ENCODE results near the gene CACFD1. TPM values are rescaled to one million over a fixed set of nuclear protein-coding genes. Genes with fewer than 3 reads are reported as not detected.

CACFD1 gene
- total RNA-seq, 1 experiment from 2014 or later, result 27.0 TPM

DNA sequence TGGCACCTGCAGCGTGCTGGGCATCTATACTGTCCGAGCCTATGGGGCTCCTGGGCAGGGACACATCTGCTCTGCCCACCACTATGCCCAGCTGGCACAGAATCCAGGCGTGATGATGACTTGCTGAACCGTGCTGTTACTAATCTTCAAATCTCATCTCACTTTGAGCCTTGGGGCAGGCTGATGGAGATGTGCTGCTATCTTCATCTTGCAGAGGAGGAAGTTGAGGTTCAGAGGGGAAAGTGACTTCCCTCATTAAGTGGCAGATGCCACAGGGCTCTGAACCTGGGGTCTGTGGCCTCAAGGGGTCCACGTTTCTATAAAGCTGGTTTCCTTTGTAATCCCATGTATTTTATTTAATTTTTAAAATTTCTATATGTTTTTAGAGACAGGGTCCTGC, 14.4 kb downstream of the CACFD1 start:
- DNase-seq, result no peak
- ChIA-PET POLR2A (no interaction called here), CTCF (no interaction called here)
- H3K27me3 ChIP-seq (replicated peaks; ENCODE audit: control insufficient read depth, insufficient read depth, low read length), result no peaks in the 10 kb centered on the region
- TF ChIP-seq, protein P1, sequence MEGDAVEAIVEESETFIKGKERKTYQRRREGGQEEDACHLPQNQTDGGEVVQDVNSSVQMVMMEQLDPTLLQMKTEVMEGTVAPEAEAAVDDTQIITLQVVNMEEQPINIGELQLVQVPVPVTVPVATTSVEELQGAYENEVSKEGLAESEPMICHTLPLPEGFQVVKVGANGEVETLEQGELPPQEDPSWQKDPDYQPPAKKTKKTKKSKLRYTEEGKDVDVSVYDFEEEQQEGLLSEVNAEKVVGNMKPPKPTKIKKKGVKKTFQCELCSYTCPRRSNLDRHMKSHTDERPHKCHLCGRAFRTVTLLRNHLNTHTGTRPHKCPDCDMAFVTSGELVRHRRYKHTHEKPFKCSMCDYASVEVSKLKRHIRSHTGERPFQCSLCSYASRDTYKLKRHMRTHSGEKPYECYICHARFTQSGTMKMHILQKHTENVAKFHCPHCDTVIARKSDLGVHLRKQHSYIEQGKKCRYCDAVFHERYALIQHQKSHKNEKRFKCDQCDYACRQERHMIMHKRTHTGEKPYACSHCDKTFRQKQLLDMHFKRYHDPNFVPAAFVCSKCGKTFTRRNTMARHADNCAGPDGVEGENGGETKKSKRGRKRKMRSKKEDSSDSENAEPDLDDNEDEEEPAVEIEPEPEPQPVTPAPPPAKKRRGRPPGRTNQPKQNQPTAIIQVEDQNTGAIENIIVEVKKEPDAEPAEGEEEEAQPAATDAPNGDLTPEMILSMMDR (IDR thresholded peaks at IDR 0.05; ENCODE audit: insufficient read depth in 1 of 2, low read depth in 1 of 2, low read length in 1 of 2, severe bottlenecking in 1 of 2, unreplicated experiment in 1 of 2), result no peak
- no peaks in the 10 kb centered on the region for H3K9me3 ChIP-seq
- Mint-ChIP-seq H3K4me1 (ENCODE audit: low read depth, unreplicated experiment) (no peaks in the 10 kb centered on the region), H3K36me3 (ENCODE audit: insufficient read depth, unreplicated experiment) (peaks cover 11% of the 10 kb centered on the region), H3K27me3 (ENCODE audit: insufficient read depth, unreplicated experiment) (no peaks in the 10 kb centered on the region), H3K4me3 (ENCODE audit: unreplicated experiment) (no peak overlapping the region), H3K9me3 (ENCODE audit: unreplicated experiment) (no peaks in the 10 kb centered on the region), H3K27ac (ENCODE audit: unreplicated experiment) (no peak overlapping the region)
- no TSS peak for BruUV-seq (replicated peaks)
- intact Hi-C loops (cut with micrococcal nuclease; ENCODE audit: unreplicated experiment), result no loop called here
- H3K4me1 ChIP-seq, result 0 out of 2 replicates have a peak, but pooled peaks cover 7% of the 10 kb centered on the region
- no peak overlapping the region for H3K4me3 ChIP-seq (ENCODE audit: low read depth, low read length)
- H3K36me3 ChIP-seq (ENCODE audit: control insufficient read depth, insufficient read depth, low read length), result no peaks in the 10 kb centered on the region

DNA sequence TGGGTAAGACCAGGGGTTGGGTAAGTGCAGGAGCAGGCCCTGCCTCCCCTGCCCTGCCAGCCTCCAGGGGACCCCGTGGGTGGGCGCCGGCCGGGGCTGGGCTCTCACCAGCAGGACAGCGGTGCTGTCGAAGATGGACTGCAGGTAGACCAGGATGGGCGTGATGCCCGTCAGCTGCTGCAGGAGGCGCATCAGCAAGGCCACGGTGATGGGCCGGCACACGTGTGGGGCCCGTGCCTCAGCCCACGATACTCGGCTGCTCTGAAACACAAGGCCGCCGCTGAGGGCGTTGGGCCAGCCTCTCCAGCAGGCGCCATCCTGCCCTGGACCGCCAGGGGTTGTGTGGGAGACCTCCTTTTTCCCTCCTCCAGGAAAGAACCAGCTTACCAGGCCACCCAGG, 15.1 kb downstream of the CACFD1 start:
- POLR2A ChIA-PET, result no interaction called here
- no peaks in the 10 kb centered on the region for H3K36me3 ChIP-seq (ENCODE audit: control insufficient read depth, insufficient read depth, low read length)
- 0 out of 2 replicates have a peak, but pooled peaks cover 7% of the 10 kb centered on the region for H3K4me1 ChIP-seq
- intact Hi-C loops (cut with micrococcal nuclease; ENCODE audit: unreplicated experiment), result no loop called here
- Mint-ChIP-seq H3K4me1 (ENCODE audit: low read depth, unreplicated experiment) (peaks cover 2% of the 10 kb centered on the region), H3K9me3 (ENCODE audit: unreplicated experiment) (no peaks in the 10 kb centered on the region), H3K27me3 (ENCODE audit: insufficient read depth, unreplicated experiment) (no peaks in the 10 kb centered on the region), H3K4me3 (ENCODE audit: unreplicated experiment) (no peak overlapping the region), H3K27ac (ENCODE audit: unreplicated experiment) (no peak overlapping the region), H3K36me3 (ENCODE audit: insufficient read depth, unreplicated experiment) (peaks cover 10% of the 10 kb centered on the region)
- H3K4me3 ChIP-seq (ENCODE audit: low read depth, low read length), result no peak overlapping the region
- no TSS peak for BruUV-seq (replicated peaks)
- TF ChIP-seq, protein P1 (IDR thresholded peaks at IDR 0.05; ENCODE audit: insufficient read depth in 1 of 2, low read depth in 1 of 2, low read length in 1 of 2, severe bottlenecking in 1 of 2, unreplicated experiment in 1 of 2), result no peak
- CTCF ChIA-PET, result no interaction called here
- no peaks in the 10 kb centered on the region for H3K9me3 ChIP-seq
- DNase-seq, result no peak
- no peaks in the 10 kb centered on the region for H3K27me3 ChIP-seq (replicated peaks; ENCODE audit: control insufficient read depth, insufficient read depth, low read length)

DNA sequence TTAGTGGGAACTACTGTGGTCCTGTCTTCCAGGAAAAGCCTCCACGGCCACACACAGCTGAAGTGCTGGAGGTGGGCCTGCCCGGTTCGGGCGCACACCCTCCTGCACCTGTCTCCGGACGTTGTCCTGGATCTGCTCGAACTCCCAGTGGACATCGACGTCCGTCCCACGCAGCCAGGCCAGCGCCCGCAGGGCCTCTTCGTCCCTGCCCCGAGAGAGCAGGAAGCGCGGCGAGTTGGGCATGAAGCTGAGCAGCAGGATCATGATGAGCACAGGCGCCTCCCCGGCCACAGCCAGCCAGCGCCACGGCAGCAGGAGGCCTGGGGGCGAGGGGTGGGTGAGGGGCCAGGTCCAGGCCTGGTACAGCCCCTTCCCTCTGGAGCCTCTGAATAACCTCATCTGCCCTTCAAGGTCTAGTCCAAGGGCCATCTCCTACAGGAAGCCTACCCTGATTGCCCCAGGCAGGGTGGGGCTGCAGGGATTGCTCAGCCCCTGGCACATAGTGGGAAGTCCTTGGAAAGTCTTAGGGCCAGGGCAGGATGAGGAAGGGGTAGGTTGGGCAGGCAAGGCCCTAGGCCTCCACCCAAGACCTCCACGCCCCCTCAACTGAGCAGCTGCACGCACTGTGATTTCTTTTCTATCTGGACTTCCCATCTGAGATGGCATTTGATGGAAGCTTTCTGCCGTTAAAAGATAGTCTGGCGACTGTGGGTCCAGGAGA, 15.7 kb downstream of the CACFD1 start:
- peaks cover 4% of the 10 kb centered on the region for H3K36me3 Mint-ChIP-seq (ENCODE audit: insufficient read depth, unreplicated experiment)
- POLR2A ChIA-PET, result no interaction called here
- H3K27me3 ChIP-seq (replicated peaks; ENCODE audit: control insufficient read depth, insufficient read depth, low read length), result no peaks in the 10 kb centered on the region
- no peak overlapping the region for H3K27ac Mint-ChIP-seq (ENCODE audit: unreplicated experiment)
- no peak for DNase-seq
- no peaks in the 10 kb centered on the region for H3K9me3 ChIP-seq
- H3K4me3 ChIP-seq (ENCODE audit: low read depth, low read length), result no peak overlapping the region
- CTCF ChIA-PET, result no interaction called here
- H3K4me3 Mint-ChIP-seq (ENCODE audit: unreplicated experiment), result no peak overlapping the region
- BruUV-seq (replicated peaks), result no TSS peak
- TF ChIP-seq, protein P1 (IDR thresholded peaks at IDR 0.05; ENCODE audit: insufficient read depth in 1 of 2, low read depth in 1 of 2, low read length in 1 of 2, severe bottlenecking in 1 of 2, unreplicated experiment in 1 of 2), result no peak
- 0 out of 2 replicates have a peak, but pooled peaks cover 7% of the 10 kb centered on the region for H3K4me1 ChIP-seq
- H3K4me1 Mint-ChIP-seq (ENCODE audit: low read depth, unreplicated experiment), result peaks cover 6% of the 10 kb centered on the region
- no peaks in the 10 kb centered on the region for H3K27me3 Mint-ChIP-seq (ENCODE audit: insufficient read depth, unreplicated experiment)
- no peaks in the 10 kb centered on the region for H3K36me3 ChIP-seq (ENCODE audit: control insufficient read depth, insufficient read depth, low read length)
- no peaks in the 10 kb centered on the region for H3K9me3 Mint-ChIP-seq (ENCODE audit: unreplicated experiment)
- intact Hi-C loops (cut with micrococcal nuclease; ENCODE audit: unreplicated experiment), result no loop called here
